ENCODE measurements around the gene WRNIP1.

The WRNIP1 gene

GRCh38 chr6:2780102-2780737 is 15.0 kb downstream of the WRNIP1 start:
- no peak overlapping the region for H3K4me3 ChIP-seq
- H3K27ac ChIP-seq: no peak overlapping the region

- Histone ChIP-seq H3K27ac (no peak overlapping the region), H3K4me3 (no peak overlapping the region)
Measured at GRCh38 chr6:2781685-2782355, 16.6 kb downstream of the WRNIP1 start.

DNA sequence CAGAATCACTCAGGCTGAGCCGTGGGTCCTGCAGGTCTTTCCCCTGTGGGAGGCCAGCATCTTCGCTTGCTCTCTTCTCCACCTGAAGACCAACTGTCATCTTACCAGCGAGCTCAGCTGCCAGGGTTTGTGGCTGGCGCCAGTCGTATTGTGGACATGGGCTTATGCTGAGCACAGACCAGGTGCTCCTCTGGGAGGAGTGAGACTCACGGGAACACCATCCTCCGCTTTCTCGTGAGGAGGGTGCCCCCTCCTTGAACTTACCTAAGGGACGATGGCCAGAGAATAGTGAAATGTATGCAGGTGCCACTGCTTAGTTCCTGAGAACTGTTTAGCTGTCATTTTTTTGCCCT is 17.1 kb downstream of the WRNIP1 start:
- Histone ChIP-seq H3K27ac (no peak overlapping the region), H3K4me3 (no peak overlapping the region)

GRCh38 chr6:2782825-2783187 is 17.6 kb downstream of the WRNIP1 start:
- no peak overlapping the region for H3K27ac ChIP-seq

GRCh38 chr6:2783188-2783963 is 18.2 kb downstream of the WRNIP1 start:
- Histone ChIP-seq H3K27ac (no peak overlapping the region), H3K4me3 (no peak overlapping the region)

More at GRCh38 chr6:2782825-2783187, 17.6 kb downstream of the WRNIP1 start:
- no peak overlapping the region for H3K4me3 ChIP-seq

- no peak overlapping the region for H3K27ac ChIP-seq
- no peak overlapping the region for H3K4me3 ChIP-seq
Measured at GRCh38 chr6:2784061-2784460, 18.9 kb downstream of the WRNIP1 start.

DNA sequence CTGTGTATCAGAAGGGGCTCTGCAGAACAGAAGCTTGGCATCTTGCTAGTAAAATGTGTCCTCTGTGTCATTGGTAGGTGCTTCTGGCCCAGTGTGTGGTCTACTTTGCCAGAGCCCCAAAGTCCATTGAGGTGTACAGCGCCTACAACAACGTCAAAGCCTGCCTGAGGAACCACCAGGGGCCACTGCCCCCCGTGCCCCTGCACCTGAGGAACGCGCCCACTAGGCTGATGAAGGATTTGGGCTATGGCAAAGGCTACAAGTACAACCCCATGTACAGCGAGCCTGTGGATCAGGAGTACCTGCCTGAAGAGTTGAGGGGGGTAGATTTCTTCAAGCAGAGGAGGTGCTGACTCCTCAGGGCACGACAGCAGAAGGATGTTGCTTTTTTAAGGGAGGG is 19.7 kb downstream of the WRNIP1 start:
- Histone ChIP-seq H3K4me3 (no peak overlapping the region), H3K27ac (no peak overlapping the region)

- no peak overlapping the region for H3K27ac ChIP-seq
- H3K4me3 ChIP-seq: no peak overlapping the region
Measured at GRCh38 chr6:2786269-2786668, 21.1 kb downstream of the WRNIP1 start.

GRCh38 chr6:2790588-2791449 is 25.6 kb downstream of the WRNIP1 start:
- Histone ChIP-seq H3K27ac (peak overlapping the region in 11 of 21 experiments; percentile 1 to 73 (median 50)), H3K4me3 (no peak overlapping the region)

GRCh38 chr6:2791450-2791974 is 26.3 kb downstream of the WRNIP1 start:
- Histone ChIP-seq H3K27ac (peak overlapping the region in 7 of 21 experiments; percentile 12 to 73 (median 52)), H3K4me3 (no peak overlapping the region)

DNA sequence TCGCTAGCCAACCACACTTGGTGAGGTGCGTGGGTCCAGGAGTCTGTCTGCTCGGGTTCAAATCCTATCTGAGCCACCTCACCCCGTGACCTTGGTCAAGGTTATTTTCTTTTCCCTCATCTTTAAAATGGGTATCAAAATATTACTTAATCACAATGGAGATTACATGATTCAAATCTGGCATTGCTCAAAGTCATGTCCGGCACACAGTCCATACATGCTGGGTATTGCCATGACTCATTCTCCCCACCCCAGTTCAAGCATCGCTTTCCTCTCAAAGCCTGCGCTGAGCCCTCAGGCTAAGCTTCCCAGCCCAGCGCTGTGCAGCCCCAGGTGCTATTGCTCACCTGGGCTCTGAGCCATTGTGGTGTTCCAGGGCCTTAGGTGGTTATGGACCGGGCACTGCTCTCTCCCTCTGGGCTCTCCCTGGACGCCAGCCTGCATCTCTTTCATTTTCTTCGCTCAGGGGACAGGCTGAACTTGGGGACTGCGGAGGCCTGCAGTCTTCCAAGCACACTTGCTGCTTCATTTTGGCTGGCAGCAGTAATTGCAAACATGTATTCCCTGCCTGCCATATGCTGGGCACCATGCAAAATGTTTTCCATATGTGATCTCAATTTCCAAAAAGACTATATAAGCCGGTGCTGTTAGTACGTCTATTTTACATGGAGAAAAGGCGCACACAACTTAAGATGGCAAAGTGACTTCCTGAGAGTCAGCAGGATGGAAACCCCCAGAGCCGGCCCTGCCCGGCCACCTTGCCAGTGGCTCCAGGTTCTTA is 27.3 kb downstream of the WRNIP1 start:
- Histone ChIP-seq H3K4me3 (no peak overlapping the region), H3K27ac (peak overlapping the region in 16 of 21 experiments; percentile 14 to 63 (median 48))

GRCh38 chr6:2793534-2794151 is 28.4 kb downstream of the WRNIP1 start:
- Histone ChIP-seq H3K27ac (peak overlapping the region in 14 of 21 experiments; percentile 14 to 63 (median 47)), H3K4me3 (no peak overlapping the region)

- no peak overlapping the region for H3K4me3 ChIP-seq
- H3K27ac ChIP-seq: peak overlapping the region in 7 of 21 experiments; percentile 18 to 58 (median 43)
Measured at GRCh38 chr6:2794171-2794730, 29.1 kb downstream of the WRNIP1 start.

DNA sequence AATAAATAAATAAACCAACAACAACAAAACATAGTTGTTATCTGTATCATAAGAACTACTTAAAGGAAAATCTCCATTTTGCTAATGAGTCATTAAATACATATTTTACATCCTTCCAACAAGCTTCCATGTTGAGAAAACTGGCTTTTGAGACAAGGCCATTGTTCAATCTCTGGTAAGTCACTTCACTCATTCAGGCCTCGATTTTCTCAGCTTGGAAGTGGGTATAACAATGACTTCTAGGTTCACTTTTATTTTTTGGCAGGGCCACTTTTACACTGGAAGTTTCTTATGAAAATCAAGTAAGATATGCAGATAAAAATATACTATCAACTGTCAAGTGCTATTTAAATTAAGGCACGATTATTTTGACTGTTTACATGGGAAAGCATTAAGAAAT is 30.0 kb downstream of the WRNIP1 start:
- Histone ChIP-seq H3K4me3 (no peak overlapping the region), H3K27ac (no peak overlapping the region)

DNA sequence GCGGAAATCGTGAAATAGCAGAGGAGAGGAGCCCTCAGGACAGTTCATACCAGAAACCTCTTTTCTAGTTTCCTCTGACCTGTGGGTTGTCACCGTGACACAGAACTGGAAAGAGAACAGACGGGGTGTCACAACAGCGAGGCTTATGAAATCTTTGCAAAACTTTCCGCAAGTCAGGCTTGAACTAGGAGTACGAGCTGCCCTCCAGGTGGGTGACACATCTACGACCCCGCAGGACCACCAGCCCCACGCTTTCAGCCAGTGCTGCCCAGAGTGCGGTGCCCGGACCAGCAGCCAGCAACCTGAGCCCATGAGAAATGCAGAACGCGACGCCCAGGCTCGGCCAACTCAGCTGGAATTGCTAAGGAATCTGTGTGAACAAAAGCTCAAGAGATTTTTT is 30.8 kb downstream of the WRNIP1 start:
- Histone ChIP-seq H3K4me3 (no peak overlapping the region), H3K27ac (no peak overlapping the region)

- no peak overlapping the region for H3K4me3 ChIP-seq
- no peak overlapping the region for H3K27ac ChIP-seq
Measured at GRCh38 chr6:2796861-2797260, 31.7 kb downstream of the WRNIP1 start.

DNA sequence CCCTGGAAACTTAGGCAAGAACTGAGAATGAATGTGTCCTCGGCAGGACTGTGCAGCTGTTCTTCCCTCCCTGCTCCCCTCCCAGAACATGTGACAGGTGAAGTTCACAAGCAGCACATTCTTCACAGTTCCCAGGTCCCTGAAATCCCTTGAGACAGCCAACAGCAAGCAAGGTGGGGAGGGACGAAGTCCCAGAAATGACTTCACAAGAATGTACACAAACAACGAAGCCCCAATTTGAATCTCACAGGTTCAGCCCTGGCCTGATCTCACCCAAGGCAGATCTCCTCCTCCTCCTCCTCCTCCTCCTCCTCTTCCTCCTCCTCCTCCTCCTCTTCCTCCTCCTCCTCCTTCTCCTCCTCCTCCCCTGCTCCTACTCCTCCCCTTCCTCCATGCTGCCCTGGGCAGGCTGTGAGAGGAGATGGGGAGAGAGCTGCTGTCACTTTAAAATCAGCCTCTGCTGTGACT is 32.4 kb downstream of the WRNIP1 start:
- H3K4me3 ChIP-seq: no peak overlapping the region

DNA sequence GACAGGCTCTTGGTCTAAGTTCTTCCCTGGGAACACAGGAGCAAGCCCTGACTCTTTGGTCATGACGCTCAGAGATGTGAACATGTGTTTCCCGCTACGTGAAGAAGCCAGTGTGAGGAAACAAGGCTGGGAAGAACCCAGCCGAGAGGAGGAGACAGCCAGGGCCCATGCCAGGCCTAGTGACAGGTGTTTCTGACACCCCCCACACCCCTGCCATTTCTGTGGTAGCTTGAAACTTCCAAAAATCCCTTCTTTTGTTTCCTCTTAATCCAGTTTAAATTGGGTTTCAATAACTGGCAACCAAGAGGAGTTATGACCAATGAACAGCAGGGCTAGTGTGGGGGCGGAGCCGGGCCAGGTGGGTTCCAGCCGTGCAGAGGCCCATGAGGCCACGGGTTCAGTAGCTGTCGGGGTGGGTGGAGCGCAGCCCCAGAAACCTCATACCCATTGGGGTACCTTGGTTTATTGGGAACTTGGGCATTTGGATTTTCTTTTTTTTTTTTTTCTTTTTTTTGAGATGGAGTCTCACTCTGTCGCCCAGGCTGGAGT is 33.5 kb downstream of the WRNIP1 start:
- H3K27ac ChIP-seq: no peak overlapping the region
- no peak overlapping the region for H3K4me3 ChIP-seq

More for the DNA sequence above, 32.4 kb downstream of the WRNIP1 start:
- H3K27ac ChIP-seq: no peak overlapping the region

All from skin epidermis (tissue), 12 donors.